Right lobe of liver (tissue), 6 donors: ENCODE data around the gene PLXNA4. TPM values are rescaled to one million over a fixed set of nuclear protein-coding genes. Genes with fewer than 3 reads are reported as not detected.

ENCODE experiments used
- ATAC-seq, 4 donors: fragments of 200-7000 bp; cut with Tn5 transposase; one replicate each; pipeline ENCODE4 v1.9.1; 2020; ENCODE audit warnings: mild to moderate bottlenecking in 4 of 4, moderate library complexity in 4 of 4
- DNase-seq, 3 donors: peaks; one replicate each; pipeline ENCODE4 v3.0.0-alpha.2; 2020
- H3K27ac ChIP-seq, 3 donors: fragments of 200-600 bp; one replicate each; pipeline ENCODE4 v1.8.0; 2022
- H3K27me3 ChIP-seq, 2 donors: fragments of 200-600 bp; one replicate each; pipeline ENCODE4 v1.8.0; 2022
- H3K36me3 ChIP-seq, 4 donors: fragments of 200-600 bp; sonication (generic) in 1 of 4; one replicate each; pipeline versions ENCODE4 v1.5.1 to v1.8.0; 2017 to 2022; ENCODE audit warnings: control low read depth in 1 of 4
- H3K4me1 ChIP-seq, 4 donors: fragments of 200-600 bp; sonication (generic) in 1 of 4; one replicate each; pipeline versions ENCODE4 v1.5.1 to v1.8.0; 2017 to 2022; ENCODE audit warnings: control low read depth in 1 of 4
- H3K4me3 ChIP-seq, 3 donors: fragments of 200-600 bp; one replicate each; pipeline ENCODE4 v1.8.0; 2022
- H3K9me3 ChIP-seq, 4 donors: fragments of 200-600 bp; sonication (generic) in 1 of 4; one replicate each; pipeline versions ENCODE4 v1.5.1 to v1.8.0; 2017 to 2022; ENCODE audit warnings: control low read depth in 1 of 4
- CTCF ChIP-seq, 4 donors: fragments of 200-600 bp in 3 of 4; fragments of 450-650 bp in 1 of 4; IDR thresholded peaks; one replicate each; pipeline versions ENCODE4 v1.5.1 to v1.8.0; 2016 to 2022; ENCODE audit warnings: antibody characterized with exemption in 4 of 4, mild to moderate bottlenecking in 2 of 4
- POLR2A ChIP-seq: fragments of 450-650 bp; IDR thresholded peaks from one replicate; pipeline ENCODE4 v1.6.1; 2017; ENCODE audit warnings: antibody characterized with exemption, mild to moderate bottlenecking
- WGBS: methylation state at CpG from one replicate; pipeline ENCODE4 v1.1.6; 2018; ENCODE audit warnings: low coverage, low lambda C conversion rate; ENCODE audit not compliant: insufficient coverage; ENCODE audit errors: missing lambda C conversion rate; 5-methylcytosine and 5-hydroxymethylcytosine counted together
- intact Hi-C, 2 donors: fragments of 100-400 bp; cut with DNase I; formaldehyde crosslinking; loops; one replicate each; pipeline versions ENCODE4 v1.11.2 to v1.14.1; 2022
- total RNA-seq, 6 experiments: library from RNA; depleted of rRNA in 2 of 6; stranded (reverse); fragments of >200 nt in 2 of 6; fragmentation: NEBNext Ultra II Directional in 3 of 6; extraction: Animal tissue kit (Norgen Biotek cat#: 25700) in 3 of 6; gene quantifications; one replicate each; pipeline versions ENCODE4 v1.1.0 to v1.2.4, GENCODE V29; 2016 to 2023
- donor health status: DM: no; HTN: yes; CAD: no.
- donor health status: DM: no; HTN: no; CAD: no.
- donor health status: DM: no; HTN: no; CAD: no.
- donor health status: DM: no; HTN: yes; CAD: no.
- donor health status: DM: no; HTN: yes; CAD: no.

Gene PLXNA4
- total RNA-seq, 6 experiments from 2014 or later: 0.17 to 0.90 (median 0.30) TPM

- Histone ChIP-seq H3K4me1 (no peaks in the 10 kb centered on the region), H3K9me3 (no peaks in the 10 kb centered on the region), H3K27ac (no peak overlapping the region), H3K36me3 (no peaks in the 10 kb centered on the region), H3K27me3 (no peaks in the 10 kb centered on the region), H3K4me3 (no peak overlapping the region)
- TF ChIP-seq POLR2A (no peak), CTCF (IDR thresholded peaks at IDR 0.05) (no peak)
- WGBS: 49% methylated on average over 12 of the region's 12 CpGs
- no peak for ATAC-seq
- intact Hi-C loops: no loop called here
- no peak for DNase-seq
Observed at GRCh38 chr7:132162556-132163144, 413.6 kb downstream of the PLXNA4 start.

- Histone ChIP-seq H3K4me3 (no peak overlapping the region), H3K27ac (no peak overlapping the region), H3K36me3 (no peaks in the 10 kb centered on the region), H3K4me1 (no peaks in the 10 kb centered on the region), H3K27me3 (no peaks in the 10 kb centered on the region), H3K9me3 (no peaks in the 10 kb centered on the region)
- TF ChIP-seq CTCF (IDR thresholded peaks at IDR 0.05) (no peak), POLR2A (no peak)
- 32% methylated on average over 5 of the region's 8 CpGs for WGBS
- intact Hi-C loops: no loop called here
- DNase-seq: no peak
- ATAC-seq: no peak
Observed at GRCh38 chr7:132161976-132162375, 414.3 kb downstream of the PLXNA4 start.

GRCh38 chr7:132161533-132161915 lies 414.7 kb downstream of the PLXNA4 start:
- no peak for DNase-seq
- TF ChIP-seq CTCF (IDR thresholded peaks at IDR 0.05) (no peak), POLR2A (no peak)
- no peaks in the 10 kb centered on the region for H3K27me3 ChIP-seq
- intact Hi-C loops: no loop called here
- H3K36me3 ChIP-seq: no peaks in the 10 kb centered on the region
- no CpG with 5 or more reads among the region's 12 CpGs for WGBS
- ATAC-seq: no peak
- H3K4me3 ChIP-seq: no peak overlapping the region
- no peaks in the 10 kb centered on the region for H3K9me3 ChIP-seq
- H3K4me1 ChIP-seq: no peaks in the 10 kb centered on the region
- H3K27ac ChIP-seq: no peak overlapping the region

GRCh38 chr7:132160611-132161532 lies 415.4 kb downstream of the PLXNA4 start:
- no peak for ATAC-seq
- WGBS: 79% methylated on average over 4 of the region's 10 CpGs

More at GRCh38 chr7:132160611-132161532, 415.4 kb downstream of the PLXNA4 start:
- intact Hi-C loops: no loop called here
- TF ChIP-seq POLR2A: no peak
- no peak for TF ChIP-seq CTCF (IDR thresholded peaks at IDR 0.05)
- no peak overlapping the region for H3K4me3 ChIP-seq
- no peaks in the 10 kb centered on the region for H3K4me1 ChIP-seq
- no peak for DNase-seq
- H3K36me3 ChIP-seq: no peaks in the 10 kb centered on the region
- no peak overlapping the region for H3K27ac ChIP-seq
- no peaks in the 10 kb centered on the region for H3K27me3 ChIP-seq
- H3K9me3 ChIP-seq: no peaks in the 10 kb centered on the region
